WTC11 (cell line): ENCODE data around the gene MT1B. TPM values are rescaled to one million over a fixed set of nuclear protein-coding genes. Genes with fewer than 3 reads are reported as not detected.

Source experiments
- ATAC-seq: fragments of 200-7000 bp; cut with Tn5 transposase; 2 replicates; pipeline ENCODE4 v1.10.0; 2021; ENCODE audit warnings: mild to moderate bottlenecking, moderate library complexity
- CTCF ChIA-PET: fragments of 300-600 bp; sonication (Branson Sonifier 250); formaldehyde crosslinking; loops from one replicate; lab custom pipeline; 2021; ENCODE audit warnings: antibody characterized with exemption; lab: Charles Lee
- POLR2A ChIA-PET: fragments of 350-600 bp; sonication (Branson Sonifier 250); formaldehyde crosslinking; loops from one replicate; lab custom pipeline; 2021; ENCODE audit warnings: antibody characterized with exemption; lab: Charles Lee
- DNase-seq: peaks from one replicate; pipeline ENCODE4 v3.0.0; 2021; ENCODE audit warnings: low spot score
- H3K27ac Mint-ChIP-seq: 2 replicates; pipeline ENCODE4 v1.8.0; 2021; ENCODE audit warnings: mixed read lengths
- H3K27me3 Mint-ChIP-seq: 2 replicates; pipeline ENCODE4 v1.8.0; 2021; ENCODE audit warnings: low read depth, mild to moderate bottlenecking, moderate library complexity, mixed read lengths
- H3K36me3 Mint-ChIP-seq: 2 replicates; pipeline ENCODE4 v1.8.0; 2021; ENCODE audit warnings: mixed read lengths
- H3K4me1 Mint-ChIP-seq: 2 replicates; pipeline ENCODE4 v1.8.0; 2022; ENCODE audit warnings: mixed read lengths
- H3K4me3 Mint-ChIP-seq: 2 replicates; pipeline ENCODE4 v1.8.0; 2021; ENCODE audit warnings: mild to moderate bottlenecking, moderate library complexity, mixed read lengths
- H3K9me3 Mint-ChIP-seq: 2 replicates; pipeline ENCODE4 v1.8.0; 2021; ENCODE audit warnings: mixed read lengths
- CBFB ChIP-seq: sonication (generic); formaldehyde crosslinking; IDR thresholded peaks from 2 replicates; pipeline ENCODE4 v1.8.1; 2022; ENCODE audit warnings: mild to moderate bottlenecking, low read depth, missing genetic modification reagents
- CTCF ChIP-seq: fragments of 200-600 bp; IDR thresholded peaks from 2 replicates; pipeline ENCODE4 v1.8.0; 2022; ENCODE audit warnings: antibody characterized with exemption
- E2F4 ChIP-seq: sonication (generic); formaldehyde crosslinking; IDR thresholded peaks from 2 replicates; pipeline ENCODE4 v1.8.1; 2022; ENCODE audit warnings: low read depth, mild to moderate bottlenecking, moderate library complexity, missing genetic modification reagents, borderline replicate concordance
- E2F5 ChIP-seq: sonication (generic); formaldehyde crosslinking; IDR thresholded peaks from 2 replicates; pipeline ENCODE4 v1.8.1; 2022; ENCODE audit warnings: mild to moderate bottlenecking, moderate library complexity, missing genetic modification reagents
- ERG ChIP-seq: fragments of 250-450 bp; sonication (Bioruptor Pico); IDR thresholded peaks from 2 replicates; pipeline ENCODE4 v1.8.0; 2021; ENCODE audit warnings: mild to moderate bottlenecking
- FOXJ3 ChIP-seq: sonication (generic); formaldehyde crosslinking; IDR thresholded peaks from 2 replicates; pipeline ENCODE4 v1.9.0; 2021; ENCODE audit warnings: missing genetic modification reagents, mild to moderate bottlenecking, borderline replicate concordance
- KAT7 ChIP-seq: sonication (generic); formaldehyde crosslinking; IDR thresholded peaks from 2 replicates; pipeline ENCODE4 v1.8.1; 2023; ENCODE audit warnings: missing genetic modification reagents, mild to moderate bottlenecking, borderline replicate concordance
- NFYB ChIP-seq: sonication (generic); formaldehyde crosslinking; conservative IDR thresholded peaks from 2 replicates; pipeline ENCODE4 v1.8.0; 2022; ENCODE audit warnings: low read depth, missing genetic modification reagents
- PRRX2 ChIP-seq: fragments of 250-450 bp; sonication (Bioruptor Pico); IDR thresholded peaks from 2 replicates; pipeline ENCODE4 v1.8.0; 2021; ENCODE audit warnings: mild to moderate bottlenecking
- SMAD3 ChIP-seq: sonication (generic); formaldehyde crosslinking; IDR thresholded peaks from 2 replicates; pipeline ENCODE4 v1.8.0; 2022; ENCODE audit warnings: missing genetic modification reagents, mild to moderate bottlenecking, borderline replicate concordance
- SOX15 ChIP-seq: fragments of 250-450 bp; sonication (Bioruptor Pico); IDR thresholded peaks from 2 replicates; pipeline ENCODE4 v1.9.0; 2021; ENCODE audit warnings: mild to moderate bottlenecking
- USF1 ChIP-seq: sonication (generic); formaldehyde crosslinking; IDR thresholded peaks from 2 replicates; pipeline ENCODE4 v1.8.0; 2022; ENCODE audit warnings: mild to moderate bottlenecking, missing genetic modification reagents
- ZMAT4 ChIP-seq: fragments of 250-450 bp; sonication (Bioruptor Pico); IDR thresholded peaks from 2 replicates; pipeline ENCODE4 v1.9.0; 2021; ENCODE audit warnings: mild to moderate bottlenecking
- ZNF138 ChIP-seq: sonication (generic); formaldehyde crosslinking; conservative IDR thresholded peaks from 2 replicates; pipeline ENCODE4 v1.8.1; 2022; ENCODE audit warnings: mild to moderate bottlenecking, moderate library complexity, missing genetic modification reagents
- ZNF317 ChIP-seq: sonication (generic); formaldehyde crosslinking; IDR thresholded peaks from 2 replicates; pipeline ENCODE4 v1.8.1; 2023; ENCODE audit warnings: low read depth, mild to moderate bottlenecking, moderate library complexity, missing genetic modification reagents, borderline replicate concordance
- ZNF425 ChIP-seq: fragments of 250-450 bp; sonication (Bioruptor Pico); conservative IDR thresholded peaks from 2 replicates; pipeline ENCODE4 v1.9.0; 2021; ENCODE audit warnings: mild to moderate bottlenecking
- ZSCAN18 ChIP-seq: fragments of 250-450 bp; sonication (Bioruptor Pico); IDR thresholded peaks from 2 replicates; pipeline ENCODE4 v2.1.2; 2022; ENCODE audit warnings: mild to moderate bottlenecking, moderate library complexity
- total RNA-seq: library from RNA; stranded (reverse); gene quantifications from 3 replicates; pipeline ENCODE4 v1.2.3, GENCODE V29; 2021

Gene MT1B
- total RNA-seq, 1 experiment from 2014 or later: not detected

GRCh38 chr16:56610017-56610608 lies 41.6 kb upstream of the MT1B start:
- Mint-ChIP-seq H3K27me3 (peaks cover 86% of the 10 kb centered on the region), H3K4me1 (peaks cover 48% of the 10 kb centered on the region), H3K9me3 (no peaks in the 10 kb centered on the region), H3K36me3 (no peaks in the 10 kb centered on the region), H3K27ac (no peak overlapping the region), H3K4me3 (peak overlapping the region; percentile 79)
- DNase-seq: no peak
- ATAC-seq: no peak
- CTCF ChIA-PET: interaction anchor here (1.0 to 4.5 kb wide), 4 partner anchors 9 to 96 kb away, joined by 3 to 28 read pairs (median 13); no protein-coding TSS in a partner anchor
- POLR2A ChIA-PET: interaction anchor here (0.8 to 4.8 kb wide), 3 partner anchors 16 to 55 kb away, joined by 3 to 68 read pairs (median 3); partner anchors contain the start of gene MT1E
- no peak for TF ChIP-seq ERG (CRISPR knock-in tag)
- no peak for TF ChIP-seq E2F4
- TF ChIP-seq SOX15 (CRISPR knock-in tag): no peak
- TF ChIP-seq ZMAT4 (CRISPR knock-in tag): no peak
- TF ChIP-seq CTCF: no peak
- no peak for TF ChIP-seq PRRX2 (CRISPR knock-in tag)
- TF ChIP-seq E2F5: no peak
- no peak for TF ChIP-seq USF1 (CRISPR knock-in tag)
- TF ChIP-seq KAT7 (CRISPR knock-in tag): no peak
- no peak for TF ChIP-seq ZNF317 (CRISPR knock-in tag)
- TF ChIP-seq SMAD3 (CRISPR knock-in tag): no peak
- TF ChIP-seq NFYB (CRISPR knock-in tag): no peak
- no peak for TF ChIP-seq ZNF425
- TF ChIP-seq ZNF138: no peak
- no peak for TF ChIP-seq ZSCAN18
- TF ChIP-seq CBFB (CRISPR knock-in tag): no peak
- TF ChIP-seq FOXJ3 (CRISPR knock-in tag): no peak
